Glutamatergic neuron (in vitro differentiated cells): ENCODE measurements around the gene NUDT10. TPM values are rescaled to one million over a fixed set of nuclear protein-coding genes. Genes with fewer than 3 reads are reported as not detected.

Source experiments
- DNase-seq: peaks from one replicate; pipeline ENCODE4 v3.0.0; 2022
- H3K27ac Mint-ChIP-seq: one replicate; pipeline ENCODE4 v1.8.0; 2020; ENCODE audit warnings: mild to moderate bottlenecking, mixed read lengths, inconsistent platforms; ENCODE audit not compliant: unreplicated experiment
- H3K27me3 Mint-ChIP-seq: one replicate; pipeline ENCODE4 v1.8.0; 2020; ENCODE audit warnings: mild to moderate bottlenecking, moderate library complexity, mixed read lengths, inconsistent platforms; ENCODE audit not compliant: unreplicated experiment
- H3K36me3 Mint-ChIP-seq: one replicate; pipeline ENCODE4 v1.8.0; 2020; ENCODE audit warnings: mild to moderate bottlenecking, mixed read lengths, inconsistent platforms; ENCODE audit not compliant: unreplicated experiment
- H3K4me1 Mint-ChIP-seq: one replicate; pipeline ENCODE4 v1.8.0; 2020; ENCODE audit warnings: mild to moderate bottlenecking, low read depth, mixed read lengths, inconsistent platforms; ENCODE audit not compliant: unreplicated experiment
- H3K4me3 Mint-ChIP-seq: one replicate; pipeline ENCODE4 v1.8.0; 2020; ENCODE audit warnings: mild to moderate bottlenecking, mixed read lengths, inconsistent platforms; ENCODE audit not compliant: unreplicated experiment
- H3K9me3 Mint-ChIP-seq: one replicate; pipeline ENCODE4 v1.8.0; 2020; ENCODE audit warnings: mild to moderate bottlenecking, moderate library complexity, mixed read lengths, inconsistent platforms; ENCODE audit not compliant: unreplicated experiment
- CTCF ChIP-seq: fragments of 200-600 bp; sonication (generic); IDR thresholded peaks from one replicate; pipeline ENCODE4 v1.5.0; 2021; ENCODE audit not compliant: partially characterized antibody, unreplicated experiment
- total RNA-seq: library from RNA; stranded (reverse); fragmentation: NEBNext Ultra II Directional; extraction: Animal tissue kit (Norgen Biotek cat#: 25700); gene quantifications from one replicate; pipeline ENCODE4 v1.2.1, GENCODE V29; 2021; ENCODE audit not compliant: unreplicated experiment

NUDT10 gene
- total RNA-seq, 1 donor from 2014 or later, result 19.3 TPM

DNA sequence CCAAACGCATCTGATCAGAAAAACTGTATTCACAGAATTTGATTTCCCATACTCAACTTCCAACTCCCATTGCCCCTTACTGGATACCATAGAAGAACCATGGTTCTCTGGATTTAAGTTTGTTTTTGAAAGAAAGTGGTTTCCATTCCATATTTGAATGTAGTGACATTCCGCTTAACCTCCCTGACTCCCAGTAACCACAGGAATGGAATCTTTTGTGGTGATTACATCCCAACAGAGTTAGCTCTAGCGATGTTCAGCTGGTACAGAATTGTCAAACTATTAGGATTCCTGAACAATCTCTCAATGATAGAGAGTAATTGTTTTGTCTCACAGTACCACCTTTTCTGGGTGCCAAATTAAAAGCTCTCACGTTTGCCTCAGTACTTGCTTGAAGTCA is 1.7 kb downstream of the NUDT10 start:
- Mint-ChIP-seq H3K9me3 (no peaks in the 10 kb centered on the region), H3K27me3 (peaks cover 5% of the 10 kb centered on the region), H3K4me3 (peak overlapping the region; percentile 88), H3K36me3 (no peaks in the 10 kb centered on the region), H3K4me1 (peaks cover 2% of the 10 kb centered on the region), H3K27ac (peak overlapping the region; percentile 77)
- TF ChIP-seq CTCF, result no peak
- no peak for DNase-seq

DNA sequence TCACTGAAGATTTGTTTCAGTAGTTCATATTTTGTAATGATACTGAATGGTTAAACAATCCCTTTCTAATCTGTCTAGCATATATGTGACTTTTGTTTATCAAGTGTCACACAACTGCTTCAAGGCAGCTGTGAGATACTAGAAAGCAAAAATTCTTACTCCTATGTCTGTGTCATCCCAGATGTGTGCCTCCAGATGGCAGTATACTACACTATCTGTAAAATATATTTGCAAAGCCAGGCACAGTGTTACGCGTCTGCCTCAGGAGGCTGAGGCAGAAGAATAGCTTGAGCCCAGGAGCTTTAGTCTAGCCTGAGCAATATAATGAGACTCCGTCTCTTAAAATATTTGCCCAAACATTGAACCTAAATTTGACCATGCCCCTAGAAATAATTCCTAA is 4.0 kb downstream of the NUDT10 start:
- H3K4me3 Mint-ChIP-seq, result no peak overlapping the region
- peaks cover 5% of the 10 kb centered on the region for H3K27me3 Mint-ChIP-seq
- peak; percentile 26 for TF ChIP-seq CTCF
- no peak for DNase-seq
- H3K4me1 Mint-ChIP-seq, result peaks cover 2% of the 10 kb centered on the region
- no peak overlapping the region for H3K27ac Mint-ChIP-seq
- H3K9me3 Mint-ChIP-seq, result no peaks in the 10 kb centered on the region
- no peaks in the 10 kb centered on the region for H3K36me3 Mint-ChIP-seq

- Mint-ChIP-seq H3K36me3 (peaks cover 6% of the 10 kb centered on the region), H3K9me3 (peaks cover 4% of the 10 kb centered on the region), H3K27me3 (no peaks in the 10 kb centered on the region), H3K4me1 (no peaks in the 10 kb centered on the region), H3K4me3 (no peak overlapping the region), H3K27ac (no peak overlapping the region)
- no peak for TF ChIP-seq CTCF
- no peak for DNase-seq
Measured at GRCh38 chrX:51361251-51361650, 28.6 kb downstream of the NUDT10 start.

DNA sequence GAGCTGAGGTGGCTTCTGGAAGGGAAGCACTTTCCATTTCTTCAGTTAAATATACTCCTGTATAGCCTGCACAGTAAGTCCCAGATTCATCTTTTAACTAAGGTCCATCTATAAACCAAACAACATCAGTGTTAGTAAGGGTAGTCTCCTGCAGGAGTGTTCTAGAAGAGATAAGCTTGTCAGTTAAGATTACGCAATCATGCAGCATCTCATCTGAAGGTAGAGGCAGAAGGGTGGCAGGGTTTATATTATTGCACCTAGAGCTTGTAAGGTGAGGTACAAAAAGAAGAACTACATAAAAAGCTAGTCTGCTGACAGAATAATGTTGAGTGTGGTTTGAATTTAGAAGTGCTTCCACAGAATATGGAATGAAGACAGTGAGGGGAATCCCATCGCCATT is 44.0 kb downstream of the NUDT10 start:
- no peak for DNase-seq
- H3K27me3 Mint-ChIP-seq, result no peaks in the 10 kb centered on the region
- H3K27ac Mint-ChIP-seq, result no peak overlapping the region
- H3K4me3 Mint-ChIP-seq, result no peak overlapping the region
- H3K36me3 Mint-ChIP-seq, result no peaks in the 10 kb centered on the region
- no peaks in the 10 kb centered on the region for H3K9me3 Mint-ChIP-seq
- TF ChIP-seq CTCF, result no peak
- H3K4me1 Mint-ChIP-seq, result no peaks in the 10 kb centered on the region

Other genes with a start within 250 kb of the NUDT10 start
- 35.0 TPM for gene NUDT11, start 163.8 kb downstream of the NUDT10 start, total RNA-seq